Panc1 (cell line): Measurements from ENCODE around the gene PDZD2. TPM values are rescaled to one million over a fixed set of nuclear protein-coding genes. Genes with fewer than 3 reads are reported as not detected.
"Not testable (repeated sequence)": the region's sequence is repeated elsewhere in the genome, so short reads cannot be mapped to it uniquely, and the experiment has no call there.

Source experiments
- ATAC-seq: fragments of 200-7000 bp; cut with Tn5 transposase; 2 replicates; pipeline ENCODE4 v1.9.1; 2020; ENCODE audit warnings: mild to moderate bottlenecking, moderate library complexity
- BruUV-seq: library from RNA; stranded (reverse); fragments of 400-500 nt; replicated peaks from 2 replicates; lab custom pipeline; 2021; lab: Mats Ljungman, UMichigan
- CTCF ChIA-PET: fragments of 300-600 bp; sonication (Branson Sonifier 250); formaldehyde crosslinking; loops from one replicate; lab custom pipeline; 2022; ENCODE audit warnings: antibody characterized with exemption; lab: Charles Lee
- POLR2A ChIA-PET: fragments of 300-600 bp; sonication (Branson Sonifier 250); formaldehyde crosslinking; loops from one replicate; lab custom pipeline; 2022; ENCODE audit warnings: antibody characterized with exemption; lab: Charles Lee
- DNase-seq: peaks from one replicate; pipeline ENCODE4 v3.0.0-alpha.2; 2010; ENCODE audit warnings: low read depth, low spot score
- H3K27ac ChIP-seq: 2 replicates; pipeline ENCODE4 v1.5.1; 2011; ENCODE audit warnings: mild to moderate bottlenecking, low read length, inconsistent platforms
- H3K27me3 ChIP-seq: fragments of 200-500 bp; sonication (Bioruptor generic); 2 replicates; pipeline ENCODE4 v1.6.0; 2014; ENCODE audit warnings: low read length, inconsistent platforms; ENCODE audit not compliant: control insufficient read depth, insufficient read depth
- H3K36me3 ChIP-seq: fragments of 200-500 bp; sonication (Bioruptor generic); 2 replicates; pipeline ENCODE4 v1.5.1; 2014; ENCODE audit warnings: inconsistent platforms, mild to moderate bottlenecking, low read length, moderate library complexity; ENCODE audit not compliant: control insufficient read depth, insufficient read depth
- H3K4me1 ChIP-seq: 2 replicates; pipeline ENCODE4 v1.5.1; 2011; ENCODE audit warnings: inconsistent platforms, mild to moderate bottlenecking, low read length, moderate library complexity; ENCODE audit not compliant: control insufficient read depth, insufficient read depth
- H3K4me3 ChIP-seq, 2 experiments: 2 replicates each; pipeline ENCODE4 v1.5.1; 2011 to 2012; ENCODE audit warnings: low read depth in 2 of 2, low read length in 2 of 2, mild to moderate bottlenecking in 2 of 2, inconsistent platforms in 1 of 2, moderate library complexity in 1 of 2
- H3K9me3 ChIP-seq: fragments of 200-500 bp; sonication (Bioruptor generic); 2 replicates; pipeline ENCODE4 v1.5.1; 2014; ENCODE audit warnings: low read depth, mild to moderate bottlenecking, inconsistent platforms, low read length, moderate library complexity; ENCODE audit not compliant: control insufficient read depth, insufficient read depth
- CTCF ChIP-seq: fragments of 450-650 bp; IDR thresholded peaks from 2 replicates; pipeline ENCODE4 v1.5.1; 2017; ENCODE audit warnings: mild to moderate bottlenecking
- POLR2AphosphoS5 ChIP-seq: IDR thresholded peaks from 2 replicates; pipeline ENCODE4 v1.6.1; 2012; ENCODE audit warnings: mild to moderate bottlenecking, low read depth, low read length, moderate library complexity
- REST ChIP-seq, 2 experiments: IDR thresholded peaks; 2 replicates each; pipeline ENCODE4 v1.6.1; 2011 to 2012; ENCODE audit warnings: low read depth in 2 of 2, control low read depth in 1 of 2, low read length in 1 of 2, mild to moderate bottlenecking in 1 of 2, moderate library complexity in 1 of 2; ENCODE audit not compliant: insufficient read depth in 1 of 2
- SIN3A ChIP-seq: IDR thresholded peaks from 2 replicates; pipeline ENCODE4 v1.6.1; 2012; ENCODE audit warnings: low read depth, mild to moderate bottlenecking, low read length, moderate library complexity, borderline replicate concordance; ENCODE audit not compliant: insufficient read depth
- TCF7L2 ChIP-seq: IDR thresholded peaks from 2 replicates; pipeline ENCODE4 v1.6.1; 2011; ENCODE audit warnings: mild to moderate bottlenecking, low read depth, low read length, inconsistent platforms
- in situ Hi-C: cut with HindIII; loops from 2 replicates; pipeline ENCODE4 v1.10.0; 2016; ENCODE audit warnings: low sequenced_read_pairs, low pct_unique_long_range_greater_than_20kb
- intact Hi-C: fragments of 100-400 bp; cut with micrococcal nuclease; formaldehyde crosslinking; loops from one replicate; pipeline ENCODE4 v1.10.0; 2022; ENCODE audit not compliant: unreplicated experiment
- total RNA-seq: library from RNA; stranded (reverse); gene quantifications from one replicate; pipeline ENCODE4 v1.2.1, GENCODE V29; 2021; ENCODE audit not compliant: unreplicated experiment

PDZD2 gene
- total RNA-seq, 1 experiment from 2014 or later = 0.10 TPM

GRCh38 chr5:31688515-31689092 lies 49.7 kb downstream of the PDZD2 start:
- ChIA-PET POLR2A (interaction anchor here (0.5 kb wide), 1 partner anchor 78 kb away, joined by 3 read pairs; no protein-coding TSS in a partner anchor), CTCF (no interaction called here)
- H3K4me1 ChIP-seq = no peaks in the 10 kb centered on the region
- H3K27me3 ChIP-seq = peaks cover 10% of the 10 kb centered on the region
- ATAC-seq = no peak
- no peaks in the 10 kb centered on the region for H3K36me3 ChIP-seq
- no peak for TF ChIP-seq CTCF
- no peak for TF ChIP-seq TCF7L2
- no peak for TF ChIP-seq SIN3A
- no peak for DNase-seq
- no TSS peak for BruUV-seq
- H3K27ac ChIP-seq = no peak overlapping the region
- in situ Hi-C loops (no loop called here), intact Hi-C loops (no loop called here)
- H3K4me3 ChIP-seq = no peak overlapping the region
- no peaks in the 10 kb centered on the region for H3K9me3 ChIP-seq

GRCh38 chr5:31691408-31691807 lies 52.5 kb downstream of the PDZD2 start:
- in situ Hi-C loops, BruUV-seq, H3K4me3 ChIP-seq, CTCF ChIA-PET, intact Hi-C loops, H3K27me3 ChIP-seq, H3K4me1 ChIP-seq, H3K27ac ChIP-seq, H3K36me3 ChIP-seq, DNase-seq, POLR2A ChIA-PET, H3K9me3 ChIP-seq, ATAC-seq: not testable (repeated sequence)

- TF ChIP-seq SIN3A = no peak
- TF ChIP-seq TCF7L2 = no peak
- no peak for TF ChIP-seq POLR2AphosphoS5
- TF ChIP-seq REST (IDR thresholded peaks at IDR 0.05; ENCODE audit: insufficient read depth in 1 of 2, low read depth in 2 of 2, low read length in 1 of 2) = no peak
- TF ChIP-seq CTCF = no peak
- Histone ChIP-seq H3K9me3 (no peaks in the 10 kb centered on the region), H3K4me1 (no peaks in the 10 kb centered on the region), H3K4me3 (no peak overlapping the region), H3K27ac (no peak overlapping the region), H3K27me3 (no peaks in the 10 kb centered on the region; the same call in 1 of the 2 replicates), H3K36me3 (no peaks in the 10 kb centered on the region)
- CTCF ChIA-PET = no interaction called here
- in situ Hi-C loops = no loop called here
- no peak for DNase-seq
- no TSS peak for BruUV-seq
- intact Hi-C loops = no loop called here
- POLR2A ChIA-PET = no interaction called here
- ATAC-seq = no peak
Measured at GRCh38 chr5:31692561-31693221, 53.8 kb downstream of the PDZD2 start.
